Measurements from ENCODE around the gene XPO6. TPM values are rescaled to one million over a fixed set of nuclear protein-coding genes. Genes with fewer than 3 reads are reported as not detected.

The XPO6 gene
- total and polyA plus RNA-seq, 4 donors, result 52.9 to 172 (median 126) TPM

DNA sequence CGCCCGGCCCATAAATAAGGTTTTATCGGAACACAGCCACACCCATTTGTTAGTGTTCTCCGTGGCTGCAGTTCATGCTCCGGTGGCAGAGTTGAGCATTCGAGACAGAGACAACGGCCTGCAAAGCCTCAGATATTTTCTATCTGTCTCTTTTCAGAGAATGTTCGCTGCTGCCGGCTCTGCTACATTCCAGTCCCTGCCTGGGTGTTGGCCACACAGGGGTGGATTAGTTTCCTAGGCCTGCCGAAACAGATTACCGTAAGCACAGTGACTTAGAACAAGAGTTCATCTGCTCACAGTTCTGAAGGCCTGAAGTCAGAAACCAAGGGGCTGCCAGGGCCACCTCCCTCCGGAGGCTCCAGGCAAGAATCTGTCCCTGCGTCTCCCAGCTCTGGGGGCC is 129.1 kb downstream of the XPO6 start:
- Histone ChIP-seq H3K9me3 (ENCODE audit: control insufficient read depth in 4 of 4, insufficient read depth in 3 of 4, low read length in 3 of 4) (peaks cover 0 to 3% (median 0%) of the 10 kb centered on the region in 4 donors), H3K4me3 (no peak overlapping the region), H3K4me1 (ENCODE audit: control insufficient read depth in 5 of 5, insufficient read depth in 5 of 5, low read length in 5 of 5) (no peaks in the 10 kb centered on the region), H3K36me3 (ENCODE audit: control insufficient read depth in 4 of 4, insufficient read depth in 4 of 4, low read length in 4 of 4) (no peaks in the 10 kb centered on the region), H3K27ac (ENCODE audit: low read depth in 1 of 2, low read length in 1 of 2) (no peak overlapping the region), H3K27me3 (ENCODE audit: control insufficient read depth in 3 of 3, insufficient read depth in 3 of 3, low read length in 2 of 3) (no peaks in the 10 kb centered on the region), H3K9ac (ENCODE audit: insufficient read depth in 1 of 2, low read length in 2 of 2) (no peak overlapping the region)
- no peak for TF ChIP-seq CTCF (IDR thresholded peaks at IDR 0.05; ENCODE audit: control extremely low read depth, extremely low read depth)
- 81 to 93% methylated on average over 13 of the region's 13 CpGs for WGBS, 2 donors
- ATAC-seq (ENCODE audit: insufficient read depth, low FRiP score) (no peak), DNase-seq (no peak)

DNA sequence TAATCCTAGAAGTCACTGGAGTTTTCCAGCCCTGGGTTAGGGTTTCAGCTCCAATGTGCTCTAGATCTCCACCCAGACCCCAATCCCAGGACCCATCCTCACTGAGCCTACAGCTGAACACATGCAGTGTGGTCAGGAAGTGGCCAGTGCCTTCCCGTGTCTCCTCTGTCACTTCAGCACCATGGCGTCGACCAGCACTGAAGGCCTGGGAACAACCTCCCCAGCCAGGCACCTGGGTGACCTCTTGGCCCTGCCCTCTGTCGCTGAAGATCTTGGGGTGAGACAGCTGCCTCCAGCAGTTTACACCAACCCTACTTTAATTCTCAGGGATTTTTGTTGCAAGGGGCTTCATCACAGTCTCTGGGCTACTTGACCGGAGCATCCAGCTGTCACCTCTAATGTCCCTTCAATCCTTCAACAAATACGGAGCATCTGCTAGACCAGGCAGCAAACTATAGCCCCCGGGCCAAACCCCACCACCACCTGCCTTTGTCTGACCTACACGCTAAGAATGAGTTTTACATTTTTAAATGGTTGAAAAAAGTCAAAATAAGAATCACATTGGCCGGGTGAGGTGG is 130.3 kb downstream of the XPO6 start:
- no peak for DNase-seq
- TF ChIP-seq CTCF (IDR thresholded peaks at IDR 0.05; ENCODE audit: control extremely low read depth, extremely low read depth), result no peak

DNA sequence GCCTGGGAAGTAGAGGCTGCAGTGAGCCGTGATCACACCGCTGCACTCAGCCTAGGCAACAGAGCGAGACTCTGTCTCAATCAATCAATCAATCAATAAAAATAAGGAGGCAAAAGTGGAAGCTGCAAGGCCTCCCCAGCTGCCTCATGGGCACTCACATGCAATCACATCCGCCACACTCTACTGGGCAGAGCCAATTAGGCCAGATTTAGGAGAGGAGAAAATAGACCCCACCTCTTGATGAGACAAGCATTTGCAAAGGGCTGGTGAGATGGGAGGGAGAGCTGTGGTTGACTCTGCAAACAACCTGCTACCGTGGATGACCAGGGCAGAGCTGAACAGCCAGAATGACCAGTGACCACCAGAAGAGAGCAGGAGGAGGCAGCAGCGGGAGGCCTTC is 133.5 kb downstream of the XPO6 start:
- no peak overlapping the region for H3K4me3 ChIP-seq
- no peak overlapping the region for H3K9ac ChIP-seq (ENCODE audit: insufficient read depth in 1 of 2, low read length in 2 of 2)
- H3K36me3 ChIP-seq (ENCODE audit: control insufficient read depth in 4 of 4, insufficient read depth in 4 of 4, low read length in 4 of 4), result no peaks in the 10 kb centered on the region
- no peak for ATAC-seq (ENCODE audit: insufficient read depth, low FRiP score)
- H3K27me3 ChIP-seq (ENCODE audit: control insufficient read depth in 3 of 3, insufficient read depth in 3 of 3, low read length in 2 of 3), result no peaks in the 10 kb centered on the region
- 89 to 96% methylated on average over 6 of the region's 6 CpGs for WGBS, 2 donors
- H3K27ac ChIP-seq (ENCODE audit: low read depth in 1 of 2, low read length in 1 of 2), result no peak overlapping the region
- DNase-seq, result no peak
- TF ChIP-seq CTCF (IDR thresholded peaks at IDR 0.05; ENCODE audit: control extremely low read depth, extremely low read depth), result no peak
- H3K9me3 ChIP-seq (ENCODE audit: control insufficient read depth in 4 of 4, insufficient read depth in 3 of 4, low read length in 3 of 4), result peaks cover 0 to 3% (median 0%) of the 10 kb centered on the region in 4 donors
- H3K4me1 ChIP-seq (ENCODE audit: control insufficient read depth in 5 of 5, insufficient read depth in 5 of 5, low read length in 5 of 5), result no peaks in the 10 kb centered on the region

More for the DNA sequence above, 130.3 kb downstream of the XPO6 start:
- WGBS, 2 donors, result 78 to 84% methylated on average over 9 of the region's 9 CpGs
- no peak overlapping the region for H3K27ac ChIP-seq (ENCODE audit: low read depth in 1 of 2, low read length in 1 of 2)
- H3K9ac ChIP-seq (ENCODE audit: insufficient read depth in 1 of 2, low read length in 2 of 2), result no peak overlapping the region
- H3K36me3 ChIP-seq (ENCODE audit: control insufficient read depth in 4 of 4, insufficient read depth in 4 of 4, low read length in 4 of 4), result no peaks in the 10 kb centered on the region
- H3K4me1 ChIP-seq (ENCODE audit: control insufficient read depth in 5 of 5, insufficient read depth in 5 of 5, low read length in 5 of 5), result no peaks in the 10 kb centered on the region
- no peak for ATAC-seq (ENCODE audit: insufficient read depth, low FRiP score)
- H3K4me3 ChIP-seq, result no peak overlapping the region
- peaks cover 0 to 1% (median 0%) of the 10 kb centered on the region in 4 donors for H3K9me3 ChIP-seq (ENCODE audit: control insufficient read depth in 4 of 4, insufficient read depth in 3 of 4, low read length in 3 of 4)
- H3K27me3 ChIP-seq (ENCODE audit: control insufficient read depth in 3 of 3, insufficient read depth in 3 of 3, low read length in 2 of 3), result no peaks in the 10 kb centered on the region

DNA sequence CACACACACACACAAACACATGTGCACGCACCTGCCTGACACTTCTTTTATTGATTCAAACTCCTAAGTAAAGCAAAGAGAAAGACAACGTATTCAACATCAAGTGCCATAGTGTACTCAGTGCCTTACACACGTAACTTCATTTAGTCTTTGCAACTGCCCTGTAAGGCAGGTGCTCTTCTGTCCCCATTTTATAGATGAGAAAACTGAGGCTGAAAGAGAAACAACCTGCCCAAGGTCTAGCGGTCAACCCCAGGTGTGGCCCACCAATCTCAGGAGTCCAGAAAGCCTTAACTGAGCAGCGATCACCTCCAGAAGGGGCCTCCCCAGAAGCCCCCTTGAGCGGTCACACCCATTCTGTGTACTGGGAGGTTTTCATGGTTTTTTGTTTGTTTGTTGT is 137.9 kb downstream of the XPO6 start:
- Histone ChIP-seq H3K27ac (ENCODE audit: low read depth in 1 of 2, low read length in 1 of 2) (no peak overlapping the region), H3K36me3 (ENCODE audit: control insufficient read depth in 4 of 4, insufficient read depth in 4 of 4, low read length in 4 of 4) (no peaks in the 10 kb centered on the region), H3K9me3 (ENCODE audit: control insufficient read depth in 4 of 4, insufficient read depth in 3 of 4, low read length in 3 of 4) (peaks cover 0 to 3% (median 0%) of the 10 kb centered on the region in 4 donors), H3K4me1 (ENCODE audit: control insufficient read depth in 5 of 5, insufficient read depth in 5 of 5, low read length in 5 of 5) (no peaks in the 10 kb centered on the region), H3K9ac (ENCODE audit: insufficient read depth in 1 of 2, low read length in 2 of 2) (no peak overlapping the region), H3K4me3 (no peak overlapping the region), H3K27me3 (ENCODE audit: control insufficient read depth in 3 of 3, insufficient read depth in 3 of 3, low read length in 2 of 3) (no peaks in the 10 kb centered on the region)
- WGBS, 2 donors, result 89 to 93% methylated on average over 6 of the region's 6 CpGs
- ATAC-seq (ENCODE audit: insufficient read depth, low FRiP score), result no peak
- DNase-seq, result no peak
- no peak for TF ChIP-seq CTCF (IDR thresholded peaks at IDR 0.05; ENCODE audit: control extremely low read depth, extremely low read depth)
